Trophoblast cell (in vitro differentiated cells and primary cell): ENCODE data around the gene PRR22.

Experiments
- DNase-seq, 2 donors: peaks; one replicate each; pipeline ENCODE4 v3.0.0-alpha.2; 2016
- H2AFZ ChIP-seq: 2 replicates; pipeline ENCODE4 v1.6.1; 2013; ENCODE audit warnings: low read length, moderate library complexity, mild to moderate bottlenecking; ENCODE audit not compliant: insufficient read depth, poor library complexity
- H2AK5ac ChIP-seq: 2 replicates; pipeline ENCODE4 v1.6.1; 2013; ENCODE audit warnings: mild to moderate bottlenecking, low read length
- H2BK120ac ChIP-seq: 2 replicates; pipeline ENCODE4 v1.6.1; 2013; ENCODE audit warnings: low read length, mild to moderate bottlenecking, moderate library complexity; ENCODE audit not compliant: insufficient read depth, poor library complexity
- H2BK12ac ChIP-seq: 2 replicates; pipeline ENCODE4 v1.6.1; 2013; ENCODE audit warnings: mild to moderate bottlenecking, low read length, moderate library complexity
- H2BK5ac ChIP-seq: 2 replicates; pipeline ENCODE4 v1.6.1; 2013; ENCODE audit warnings: low read length, low read depth, moderate library complexity, mild to moderate bottlenecking; ENCODE audit not compliant: poor library complexity
- H3K14ac ChIP-seq: 2 replicates; pipeline ENCODE4 v1.6.1; 2013; ENCODE audit warnings: mild to moderate bottlenecking, low read length
- H3K18ac ChIP-seq: 2 replicates; pipeline ENCODE4 v1.6.1; 2013; ENCODE audit warnings: mild to moderate bottlenecking, low read length
- H3K23ac ChIP-seq: 2 replicates; pipeline ENCODE4 v1.6.1; 2013; ENCODE audit warnings: low read length
- H3K27ac ChIP-seq: 2 replicates; pipeline ENCODE4 v1.5.1; 2013; ENCODE audit warnings: low read depth, mild to moderate bottlenecking, inconsistent platforms, low read length, moderate library complexity
- H3K27me3 ChIP-seq: 2 replicates; pipeline ENCODE4 v1.6.1; 2013; ENCODE audit warnings: inconsistent platforms, mild to moderate bottlenecking, low read length, moderate library complexity; ENCODE audit not compliant: insufficient read depth
- H3K36me3 ChIP-seq, 2 experiments: 1 replicate in 1 of 2; 2 replicates in 1 of 2; pipeline ENCODE4 v1.6.1; 2013; ENCODE audit warnings: low read length in 2 of 2, mild to moderate bottlenecking in 2 of 2, moderate library complexity in 1 of 2; ENCODE audit not compliant: insufficient read depth in 2 of 2, control insufficient read depth in 1 of 2
- H3K4ac ChIP-seq: 2 replicates; pipeline ENCODE4 v1.6.1; 2013; ENCODE audit warnings: low read depth, mild to moderate bottlenecking, low read length, moderate library complexity
- H3K4me1 ChIP-seq, 2 experiments: 1 replicate in 1 of 2; 2 replicates in 1 of 2; pipeline ENCODE4 v1.6.1; 2013; ENCODE audit warnings: low read length in 2 of 2, mild to moderate bottlenecking in 2 of 2, moderate library complexity in 1 of 2; ENCODE audit not compliant: insufficient read depth in 2 of 2, control insufficient read depth in 1 of 2
- H3K4me2 ChIP-seq: 2 replicates; pipeline ENCODE4 v1.6.1; 2013; ENCODE audit warnings: inconsistent platforms, mild to moderate bottlenecking, low read length, moderate library complexity
- H3K4me3 ChIP-seq: 2 replicates; pipeline ENCODE4 v1.5.1; 2013; ENCODE audit warnings: mild to moderate bottlenecking, low read depth, low read length, inconsistent platforms
- H3K79me1 ChIP-seq: one replicate; pipeline ENCODE4 v1.6.1; 2013; ENCODE audit warnings: low read length
- H3K79me2 ChIP-seq: 2 replicates; pipeline ENCODE4 v1.6.1; 2013; ENCODE audit warnings: low read length, mild to moderate bottlenecking; ENCODE audit not compliant: control insufficient read depth, insufficient read depth, poor library complexity
- H3K9ac ChIP-seq: 2 replicates; pipeline ENCODE4 v1.6.1; 2013; ENCODE audit warnings: mild to moderate bottlenecking, low read length
- H3K9me3 ChIP-seq: 2 replicates; pipeline ENCODE4 v1.6.1; 2013; ENCODE audit warnings: low read depth, mild to moderate bottlenecking, control low read depth, inconsistent platforms, low read length; ENCODE audit not compliant: insufficient read depth
- H4K12ac ChIP-seq: 2 replicates; pipeline ENCODE4 v1.6.1; 2013; ENCODE audit warnings: low read depth, mild to moderate bottlenecking, low read length, moderate library complexity
- H4K8ac ChIP-seq: 2 replicates; pipeline ENCODE4 v1.6.1; 2013; ENCODE audit warnings: low read depth, mild to moderate bottlenecking, low read length, moderate library complexity
- H4K91ac ChIP-seq: one replicate; pipeline ENCODE4 v1.6.1; 2013; ENCODE audit warnings: low read depth, mild to moderate bottlenecking, low read length, moderate library complexity
- WGBS: extraction: QIAGEN DNeasy Blood & Tissue Kit; methylation state at CpG from one replicate; pipeline ENCODE4 v1.1.7; 2013; ENCODE audit warnings: missing lambda C conversion rate; ENCODE audit not compliant: insufficient read length, insufficient coverage; ENCODE audit errors: extremely low coverage; 5-methylcytosine and 5-hydroxymethylcytosine counted together

The PRR22 gene

GRCh38 chr19:5823579-5824281 lies 39.2 kb upstream of the PRR22 start:
- Histone ChIP-seq H2BK12ac (no peak overlapping the region), H3K4me2 (no peak overlapping the region), H3K27me3 (no peaks in the 10 kb centered on the region), H3K9ac (no peak overlapping the region), H3K4ac (no peak overlapping the region), H4K91ac (no peak overlapping the region), H3K23ac (no peak overlapping the region), H3K18ac (no peak overlapping the region), H2BK120ac (no peak overlapping the region), H3K79me1 (peaks cover 8% of the 10 kb centered on the region), H3K4me1 (peaks cover 5% of the 10 kb centered on the region in 2 experiments), H3K4me3 (no peak overlapping the region), H4K12ac (no peak overlapping the region), H3K14ac (no peak overlapping the region), H2BK5ac (no peak overlapping the region), H2AK5ac (no peak overlapping the region), H2AFZ (no peak overlapping the region), H3K36me3 (no peaks in the 10 kb centered on the region), H3K9me3 (peaks cover 3% of the 10 kb centered on the region), H3K79me2 (peaks cover 4% of the 10 kb centered on the region), H4K8ac (no peak overlapping the region), H3K27ac (no peak overlapping the region)
- WGBS: no CpG with 5 or more reads among the region's 30 CpGs
- peak; percentile 52 to 70 for DNase-seq

GRCh38 chr19:5822181-5822844 lies 37.8 kb upstream of the PRR22 start:
- H2BK120ac ChIP-seq: no peak overlapping the region
- no peak overlapping the region for H4K91ac ChIP-seq
- no CpG with 5 or more reads among the region's 30 CpGs for WGBS
- peaks cover 0 to 3% of the 10 kb centered on the region in 2 experiments for H3K4me1 ChIP-seq
- no peaks in the 10 kb centered on the region for H3K36me3 ChIP-seq
- H3K9me3 ChIP-seq: peaks cover 3% of the 10 kb centered on the region
- H2BK5ac ChIP-seq: no peak overlapping the region
- no peak overlapping the region for H2BK12ac ChIP-seq
- H3K4ac ChIP-seq: no peak overlapping the region
- no peak overlapping the region for H4K8ac ChIP-seq
- H3K4me3 ChIP-seq: no peak overlapping the region
- H3K4me2 ChIP-seq: no peak overlapping the region
- H3K9ac ChIP-seq: no peak overlapping the region
- H3K14ac ChIP-seq: no peak overlapping the region
- H3K18ac ChIP-seq: no peak overlapping the region
- DNase-seq: no peak
- H4K12ac ChIP-seq: no peak overlapping the region
- no peak overlapping the region for H3K27ac ChIP-seq
- no peak overlapping the region for H3K23ac ChIP-seq
- H3K79me2 ChIP-seq: no peaks in the 10 kb centered on the region
- H2AFZ ChIP-seq: no peak overlapping the region
- no peaks in the 10 kb centered on the region for H3K79me1 ChIP-seq
- no peak overlapping the region for H2AK5ac ChIP-seq
- H3K27me3 ChIP-seq: no peaks in the 10 kb centered on the region

- WGBS: no CpG with 5 or more reads among the region's 8 CpGs
- no peak overlapping the region for H2AFZ ChIP-seq
- no peak overlapping the region for H3K4me2 ChIP-seq
- H3K14ac ChIP-seq: no peak overlapping the region
- DNase-seq: no peak
- H3K36me3 ChIP-seq: no peaks in the 10 kb centered on the region
- H4K12ac ChIP-seq: no peak overlapping the region
- no peak overlapping the region for H2BK12ac ChIP-seq
- H2AK5ac ChIP-seq: no peak overlapping the region
- H3K4ac ChIP-seq: no peak overlapping the region
- no peak overlapping the region for H3K4me3 ChIP-seq
- no peak overlapping the region for H2BK120ac ChIP-seq
- no peaks in the 10 kb centered on the region for H3K4me1 ChIP-seq
- H3K23ac ChIP-seq: no peak overlapping the region
- H2BK5ac ChIP-seq: no peak overlapping the region
- H3K27me3 ChIP-seq: no peaks in the 10 kb centered on the region
- H4K91ac ChIP-seq: no peak overlapping the region
- H3K79me2 ChIP-seq: no peaks in the 10 kb centered on the region
- H3K27ac ChIP-seq: no peak overlapping the region
- no peaks in the 10 kb centered on the region for H3K79me1 ChIP-seq
- H3K9ac ChIP-seq: no peak overlapping the region
- no peak overlapping the region for H4K8ac ChIP-seq
- no peak overlapping the region for H3K18ac ChIP-seq
- H3K9me3 ChIP-seq: peaks cover 3% of the 10 kb centered on the region
Measured at GRCh38 chr19:5821521-5822180, 37.1 kb upstream of the PRR22 start.

- H3K79me1 ChIP-seq: no peaks in the 10 kb centered on the region
- H3K14ac ChIP-seq: no peak overlapping the region
- no peak overlapping the region for H3K9ac ChIP-seq
- H2BK12ac ChIP-seq: no peak overlapping the region
- H3K4me3 ChIP-seq: no peak overlapping the region
- WGBS: no CpG with 5 or more reads among the region's 6 CpGs
- no peaks in the 10 kb centered on the region for H3K79me2 ChIP-seq
- H3K9me3 ChIP-seq: peaks cover 3% of the 10 kb centered on the region
- H3K4ac ChIP-seq: no peak overlapping the region
- DNase-seq: no peak
- no peak overlapping the region for H4K8ac ChIP-seq
- H2BK5ac ChIP-seq: no peak overlapping the region
- no peak overlapping the region for H2AFZ ChIP-seq
- H3K36me3 ChIP-seq: no peaks in the 10 kb centered on the region
- no peak overlapping the region for H4K12ac ChIP-seq
- H3K18ac ChIP-seq: no peak overlapping the region
- H2BK120ac ChIP-seq: no peak overlapping the region
- no peak overlapping the region for H3K23ac ChIP-seq
- H4K91ac ChIP-seq: no peak overlapping the region
- no peaks in the 10 kb centered on the region for H3K4me1 ChIP-seq
- H3K4me2 ChIP-seq: no peak overlapping the region
- H2AK5ac ChIP-seq: no peak overlapping the region
- no peak overlapping the region for H3K27ac ChIP-seq
- H3K27me3 ChIP-seq: no peaks in the 10 kb centered on the region
Measured at GRCh38 chr19:5820785-5821184, 36.2 kb upstream of the PRR22 start.
